GM12865 (cell line): ENCODE data around the gene C5orf52.
A peak's percentile ranks its signal among the peaks of the same experiment; 100 is the strongest.
"Not testable (repeated sequence)": the region's sequence is repeated elsewhere in the genome, so short reads cannot be mapped to it uniquely, and the experiment has no call there.

Source experiments
- DNase-seq: peaks from one replicate; pipeline ENCODE4 v3.0.0; 2010; ENCODE audit warnings: low read depth
- H3K4me3 ChIP-seq: 2 replicates; pipeline ENCODE4 v1.5.1; 2011; ENCODE audit warnings: mild to moderate bottlenecking, low read depth, low read length, control low read depth
- CTCF ChIP-seq: IDR thresholded peaks from 2 replicates; pipeline ENCODE4 v1.5.1; 2011; ENCODE audit warnings: low read length, control low read depth, low read depth, inconsistent platforms; ENCODE audit not compliant: insufficient read depth; ENCODE audit errors: missing control alignments

C5orf52 gene

DNA sequence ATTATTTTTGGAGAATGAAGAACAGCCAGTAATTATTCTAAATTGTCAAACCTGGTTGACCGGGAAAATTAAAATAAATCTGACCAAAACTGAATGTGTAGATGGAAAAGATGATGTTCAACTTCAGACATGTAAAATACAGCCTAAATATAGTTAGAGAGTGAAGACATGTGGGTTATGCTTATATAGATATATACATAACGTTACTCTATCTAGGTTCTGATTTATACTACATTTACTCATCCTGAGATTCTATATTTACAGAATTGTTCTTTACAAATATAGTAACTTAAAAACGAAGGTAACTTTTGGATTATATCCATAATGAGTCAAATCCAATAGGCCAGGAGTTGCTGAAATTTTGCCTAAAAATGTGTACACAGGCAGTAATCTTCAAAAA, 39.1 kb downstream of the C5orf52 start:
- DNase-seq = no peak
- no peak overlapping the region for H3K4me3 ChIP-seq
- TF ChIP-seq CTCF = no peak

DNA sequence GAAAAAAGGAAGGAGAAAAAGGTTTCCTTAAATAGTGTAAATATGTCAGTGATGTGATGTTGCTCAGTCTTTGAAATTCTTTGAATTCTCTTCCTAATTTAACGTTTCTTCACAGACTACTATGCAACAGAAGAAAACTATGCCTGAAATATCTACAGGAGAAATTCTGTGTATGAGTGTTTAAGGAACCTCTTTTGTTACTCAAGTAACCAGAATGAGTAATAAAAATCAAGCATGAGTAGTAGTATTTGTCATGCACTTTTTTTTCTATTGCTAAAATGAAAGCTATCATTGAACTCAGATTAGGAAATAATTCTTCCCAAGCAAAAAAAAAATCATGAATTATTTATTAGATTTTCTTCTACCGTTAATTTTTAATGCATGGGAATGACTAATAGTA, 39.5 kb downstream of the C5orf52 start:
- no peak for DNase-seq

DNA sequence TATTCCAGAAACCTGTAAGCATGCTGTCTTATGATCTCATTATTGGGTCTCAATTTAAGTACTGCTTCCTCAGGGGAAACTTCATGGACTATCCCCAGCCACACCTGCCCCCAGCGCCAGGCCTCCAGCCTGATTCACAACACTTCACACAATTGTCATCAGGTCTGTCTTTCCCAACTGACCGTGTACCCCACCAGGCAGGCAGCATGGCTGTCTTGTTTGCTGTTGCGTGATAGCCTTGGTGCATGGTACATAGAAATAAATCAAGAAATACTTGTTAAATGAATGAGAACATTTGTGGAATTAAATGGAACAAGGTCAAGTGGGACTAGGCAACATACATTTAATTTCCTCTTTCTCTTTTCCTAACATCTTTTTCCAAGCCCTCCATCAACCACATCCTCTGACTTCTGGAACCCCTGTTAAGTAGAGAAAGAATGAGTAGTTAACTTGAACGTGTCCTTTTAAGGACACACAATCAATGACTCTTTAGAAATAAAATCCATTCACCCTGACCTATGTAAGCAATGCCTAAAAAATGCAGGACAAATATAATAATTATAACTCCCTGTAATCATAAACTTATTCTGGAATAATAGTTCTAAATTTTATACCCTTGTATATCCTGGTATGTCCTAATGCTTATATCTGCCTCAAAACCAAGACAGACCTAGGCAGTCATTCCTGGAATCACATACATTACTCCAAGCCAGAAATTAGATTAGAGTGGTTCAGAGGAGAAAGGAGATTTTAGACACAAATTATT, 42.7 kb downstream of the C5orf52 start:
- no peak for DNase-seq

More for the DNA sequence above, 39.5 kb downstream of the C5orf52 start:
- TF ChIP-seq CTCF = no peak
- no peak overlapping the region for H3K4me3 ChIP-seq

DNA sequence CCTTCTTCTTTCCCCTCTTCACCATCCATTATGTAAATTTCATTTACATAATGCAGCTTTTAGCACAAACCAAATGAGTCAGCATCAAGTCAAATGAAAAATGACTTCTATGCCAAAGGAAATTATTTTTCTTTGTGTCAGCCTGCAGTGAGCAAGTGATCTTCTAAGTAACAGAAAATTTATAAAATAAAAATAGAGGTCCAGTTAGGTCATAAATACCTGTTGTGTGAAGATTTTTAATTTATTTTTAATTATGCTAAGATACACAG, 43.2 kb downstream of the C5orf52 start:
- H3K4me3 ChIP-seq = no peak overlapping the region
- no peak for TF ChIP-seq CTCF
- DNase-seq = no peak

More for the DNA sequence above, 42.7 kb downstream of the C5orf52 start:
- no peak for TF ChIP-seq CTCF
- H3K4me3 ChIP-seq = no peak overlapping the region

DNA sequence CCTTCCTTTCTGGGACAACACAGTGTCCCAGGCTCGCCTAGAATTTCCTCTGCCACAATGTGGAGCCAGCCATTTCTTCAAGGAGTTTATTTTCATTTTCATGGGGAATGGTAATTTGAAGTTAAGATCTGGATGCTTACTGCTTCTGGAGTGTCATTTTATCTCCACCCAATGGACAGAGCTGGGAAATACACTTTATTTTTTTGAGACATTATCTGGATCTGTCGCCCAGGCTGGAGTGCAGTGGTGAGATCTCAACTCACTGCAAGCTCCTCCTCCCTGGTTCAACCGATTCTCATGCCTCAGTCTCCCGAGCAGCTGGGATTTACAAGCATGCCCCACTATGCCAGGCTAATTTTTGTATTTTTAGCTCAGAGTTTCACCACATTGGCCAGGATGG, 47.2 kb downstream of the C5orf52 start:
- peak; percentile 66 for DNase-seq
- TF ChIP-seq CTCF = peak; percentile 54
- no peak overlapping the region for H3K4me3 ChIP-seq

- no peak overlapping the region for H3K4me3 ChIP-seq
- no peak for DNase-seq
- no peak for TF ChIP-seq CTCF
Observed at GRCh38 chr5:157719245-157719644, 47.9 kb downstream of the C5orf52 start.

DNA sequence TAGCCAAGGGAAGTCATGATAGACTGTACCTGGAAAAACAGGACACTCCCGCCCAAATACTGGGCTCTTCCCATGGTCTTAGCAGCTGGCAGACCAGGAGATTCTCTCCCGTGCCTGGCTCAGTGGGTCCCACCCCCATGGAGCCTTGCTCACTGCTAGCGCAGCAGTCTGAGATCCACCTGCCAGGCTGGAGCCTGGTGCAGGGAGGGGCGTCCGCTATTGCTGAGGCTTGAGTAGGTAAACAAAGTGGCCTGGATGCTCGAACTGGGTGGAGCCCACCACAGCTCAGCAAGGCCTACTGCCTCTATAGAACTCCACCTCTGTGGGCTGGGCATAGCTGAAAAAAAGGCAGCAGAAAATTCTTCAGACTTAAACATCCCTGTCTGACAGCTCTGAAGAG, 49.8 kb downstream of the C5orf52 start:
- H3K4me3 ChIP-seq = no peak overlapping the region
- TF ChIP-seq CTCF = no peak
- DNase-seq = no peak

- not testable (repeated sequence) for H3K4me3 ChIP-seq, DNase-seq
Observed at GRCh38 chr5:157722895-157723294, 51.6 kb downstream of the C5orf52 start.

DNA sequence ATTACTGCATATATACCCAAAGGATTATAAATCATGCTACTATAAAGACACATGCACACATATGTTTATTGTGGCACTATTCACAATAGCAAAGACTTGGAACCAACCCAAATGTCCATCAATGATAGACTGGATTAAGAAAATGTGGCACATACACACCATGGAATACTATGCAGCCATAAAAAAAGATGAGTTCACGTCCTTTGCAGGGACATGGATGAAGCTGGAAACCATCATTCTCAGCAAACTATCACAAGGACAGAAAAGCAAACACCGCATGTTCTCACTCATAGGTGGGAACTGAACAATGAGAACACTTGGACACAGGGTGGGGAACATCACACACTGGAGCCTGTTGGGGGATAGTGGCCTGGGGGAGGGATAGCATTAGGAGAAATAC, 55.3 kb downstream of the C5orf52 start:
- DNase-seq = not testable (repeated sequence)

GRCh38 chr5:157727858-157728257, 56.5 kb downstream of the C5orf52 start:
- not testable (repeated sequence) for H3K4me3 ChIP-seq

More for the DNA sequence above, 55.3 kb downstream of the C5orf52 start:
- H3K4me3 ChIP-seq = not testable (repeated sequence)

More at GRCh38 chr5:157727858-157728257, 56.5 kb downstream of the C5orf52 start:
- DNase-seq = not testable (repeated sequence)
